ENCODE results near the gene SLC44A1.

Gene SLC44A1

DNA sequence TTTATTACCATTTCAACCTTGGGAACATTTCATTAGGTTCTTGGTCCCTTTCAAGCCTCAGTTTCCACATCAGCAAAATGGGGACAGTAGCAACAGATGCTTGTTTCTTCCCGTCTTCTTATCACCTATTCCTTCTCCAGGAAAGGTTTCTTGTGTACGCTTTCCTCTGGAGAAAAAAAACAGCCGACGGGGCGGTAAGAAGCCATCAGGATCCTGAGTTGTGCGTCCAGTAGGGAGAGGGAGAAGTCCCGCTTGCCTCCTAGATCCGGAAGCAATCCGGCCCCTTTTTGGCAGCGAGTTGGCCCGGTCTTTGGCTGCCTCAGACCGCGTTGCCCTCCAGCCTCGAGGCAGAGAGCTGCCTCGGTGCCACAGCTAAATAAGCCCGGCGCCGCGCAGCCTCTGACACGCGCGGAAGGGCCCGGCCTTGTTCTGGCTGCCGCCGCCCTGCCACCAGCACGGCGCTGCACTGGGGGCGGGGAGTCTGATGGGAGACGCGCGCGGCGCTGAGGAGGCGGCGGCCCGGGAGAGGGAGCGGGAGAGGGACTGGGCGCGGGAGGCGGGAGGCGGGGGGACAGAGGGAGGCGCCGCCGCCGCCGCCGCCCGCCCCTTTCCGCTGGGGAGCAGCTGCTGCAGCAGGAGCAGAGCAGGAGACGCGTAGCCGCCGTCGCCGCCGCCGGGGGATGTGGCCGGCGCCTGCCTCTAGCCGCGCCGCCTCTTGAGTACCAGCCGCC is at the start of gene SLC44A1:
SLC44A1 (plus strand) TSS at position 649 of the 731 bp plus-strand sequence. CDS start 218 bp downstream, outside the sequence.
- FAIRE-seq (peak; percentile 80), DNase-seq (ENCODE audit: insufficient read length, low spot score) (peak; percentile 64)

DNA sequence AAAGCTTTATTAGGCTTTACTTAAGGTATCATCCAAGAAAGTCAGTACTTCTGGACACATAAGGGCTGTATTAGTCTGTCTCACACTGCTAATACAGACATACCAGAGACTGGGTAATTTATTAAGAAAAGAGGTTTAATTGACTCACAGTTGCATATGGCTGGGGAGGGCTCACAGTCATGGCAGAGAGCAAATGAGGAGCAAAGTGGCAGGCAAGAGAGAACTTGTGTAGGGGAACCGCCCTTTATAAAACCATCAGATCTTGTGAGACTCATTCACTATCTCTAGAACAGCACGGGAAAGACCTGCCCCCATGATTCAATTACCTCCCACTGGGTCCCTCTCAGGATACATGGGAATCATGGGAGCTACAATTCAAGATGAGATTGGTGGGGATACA is 49.2 kb upstream of the SLC44A1 start:
- DNase-seq (ENCODE audit: insufficient read length, low spot score) (no peak), FAIRE-seq (no peak)

DNA sequence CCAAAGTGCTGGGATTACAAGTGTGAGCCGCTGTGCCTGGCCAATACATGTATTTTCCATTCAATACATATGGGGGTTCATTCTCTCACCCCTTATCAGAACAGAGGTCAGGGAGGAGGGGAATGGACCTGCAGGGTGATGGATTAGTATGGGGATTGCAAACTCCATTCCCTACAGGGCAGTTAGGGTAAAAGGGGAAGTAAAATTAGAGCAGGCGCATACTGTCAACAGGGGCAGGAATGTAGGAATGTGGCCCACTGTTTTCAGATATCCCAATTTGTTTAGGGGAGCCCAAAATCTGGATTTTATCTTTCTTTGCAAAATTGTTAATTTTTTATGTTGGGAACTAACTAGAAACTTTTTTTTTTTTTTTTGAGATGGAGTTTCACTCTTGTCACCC is 46.4 kb upstream of the SLC44A1 start:
- FAIRE-seq (no peak), DNase-seq (ENCODE audit: insufficient read length, low spot score) (no peak)

DNA sequence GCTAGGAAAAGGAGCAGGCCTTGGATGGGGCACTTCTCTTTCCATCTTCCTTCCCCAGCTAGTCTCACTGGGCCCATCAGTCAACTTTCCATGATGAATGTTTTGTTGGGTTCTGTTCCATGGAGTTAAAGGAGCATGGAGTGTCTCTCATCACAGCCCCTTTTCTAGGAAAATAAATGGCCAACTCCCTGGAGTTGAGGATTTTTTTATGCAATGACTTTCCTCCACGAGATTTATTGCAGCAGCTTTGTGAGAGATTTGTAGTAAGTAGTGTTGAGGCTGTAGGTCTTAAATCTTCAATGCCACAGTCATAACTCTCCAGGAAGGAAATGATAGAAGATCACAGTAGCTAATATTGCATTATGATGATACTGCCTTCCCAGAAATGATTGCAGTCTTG is 45.6 kb upstream of the SLC44A1 start:
- DNase-seq (ENCODE audit: insufficient read length, low spot score) (no peak), FAIRE-seq (no peak)

DNA sequence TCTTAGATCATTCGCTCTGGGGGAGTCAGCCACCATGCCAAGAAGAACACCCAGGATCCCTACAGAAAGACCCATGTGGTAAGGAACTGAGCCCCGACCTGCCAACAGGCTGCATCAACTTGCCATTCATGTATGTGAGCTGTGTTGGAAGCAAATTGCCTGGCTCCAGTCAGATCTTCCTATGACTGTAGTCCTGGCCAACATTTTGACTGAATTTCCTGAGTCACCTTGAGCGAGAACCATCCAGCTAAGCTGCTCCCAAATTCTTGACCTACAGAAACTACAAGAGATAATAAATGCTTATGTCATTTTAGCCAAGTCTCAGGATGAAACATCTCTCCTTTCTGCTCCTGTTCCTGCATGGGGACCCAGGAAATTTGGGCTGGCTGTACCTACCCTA is 40.0 kb upstream of the SLC44A1 start:
- DNase-seq (ENCODE audit: insufficient read length, low spot score) (no peak), FAIRE-seq (no peak)

DNA sequence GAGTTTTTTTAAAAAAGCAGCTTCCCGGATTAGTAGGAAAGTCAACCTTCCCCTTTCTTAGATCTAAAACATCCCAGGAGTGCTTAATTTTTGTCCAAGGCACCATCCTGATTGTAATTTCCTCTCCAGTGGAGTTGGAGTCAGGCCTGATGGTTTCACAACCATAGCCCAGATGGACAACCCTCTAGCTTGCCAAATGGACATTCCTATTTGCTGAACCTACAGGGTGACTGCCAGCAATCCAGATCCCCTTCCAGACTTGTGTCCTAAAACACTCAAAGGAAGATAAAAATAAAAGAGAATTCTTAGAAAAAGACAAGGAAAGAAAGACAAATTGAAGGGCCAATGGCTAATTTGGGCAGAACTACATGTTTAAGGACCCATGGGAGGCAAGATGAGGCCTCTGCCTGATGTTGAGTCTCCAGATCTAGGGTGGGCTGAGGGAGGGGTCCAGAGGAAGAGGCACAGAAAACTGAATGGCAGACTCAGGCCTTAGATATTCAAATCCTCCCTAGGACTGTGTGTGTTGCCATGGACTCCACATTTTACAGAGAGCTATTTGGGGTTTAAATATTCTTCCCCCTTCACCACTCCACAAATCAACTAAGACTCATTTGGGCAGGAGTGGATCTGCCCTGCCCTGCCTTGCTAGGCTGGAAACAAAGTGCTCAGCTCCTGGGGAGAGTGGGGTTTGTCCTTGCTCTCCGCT is 38.5 kb upstream of the SLC44A1 start:
- DNase-seq (ENCODE audit: insufficient read length, low spot score) (no peak), FAIRE-seq (no peak)

DNA sequence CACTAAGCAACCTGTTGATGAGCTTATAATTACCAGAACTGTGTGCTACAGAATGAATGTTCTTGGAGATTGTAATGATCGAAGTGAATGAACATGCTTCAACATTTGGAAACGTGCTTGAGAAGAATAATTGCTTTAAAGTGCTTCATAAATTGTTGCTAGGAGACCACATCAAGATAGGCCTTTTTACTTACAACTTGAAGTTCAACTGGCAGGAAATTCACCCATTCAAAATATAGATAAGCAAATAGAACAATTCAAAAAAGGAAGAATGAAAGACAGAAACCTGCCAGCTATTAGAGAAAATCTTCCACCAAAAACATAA is 38.0 kb upstream of the SLC44A1 start:
- no peak for FAIRE-seq
- no peak for DNase-seq (ENCODE audit: insufficient read length, low spot score)

DNA sequence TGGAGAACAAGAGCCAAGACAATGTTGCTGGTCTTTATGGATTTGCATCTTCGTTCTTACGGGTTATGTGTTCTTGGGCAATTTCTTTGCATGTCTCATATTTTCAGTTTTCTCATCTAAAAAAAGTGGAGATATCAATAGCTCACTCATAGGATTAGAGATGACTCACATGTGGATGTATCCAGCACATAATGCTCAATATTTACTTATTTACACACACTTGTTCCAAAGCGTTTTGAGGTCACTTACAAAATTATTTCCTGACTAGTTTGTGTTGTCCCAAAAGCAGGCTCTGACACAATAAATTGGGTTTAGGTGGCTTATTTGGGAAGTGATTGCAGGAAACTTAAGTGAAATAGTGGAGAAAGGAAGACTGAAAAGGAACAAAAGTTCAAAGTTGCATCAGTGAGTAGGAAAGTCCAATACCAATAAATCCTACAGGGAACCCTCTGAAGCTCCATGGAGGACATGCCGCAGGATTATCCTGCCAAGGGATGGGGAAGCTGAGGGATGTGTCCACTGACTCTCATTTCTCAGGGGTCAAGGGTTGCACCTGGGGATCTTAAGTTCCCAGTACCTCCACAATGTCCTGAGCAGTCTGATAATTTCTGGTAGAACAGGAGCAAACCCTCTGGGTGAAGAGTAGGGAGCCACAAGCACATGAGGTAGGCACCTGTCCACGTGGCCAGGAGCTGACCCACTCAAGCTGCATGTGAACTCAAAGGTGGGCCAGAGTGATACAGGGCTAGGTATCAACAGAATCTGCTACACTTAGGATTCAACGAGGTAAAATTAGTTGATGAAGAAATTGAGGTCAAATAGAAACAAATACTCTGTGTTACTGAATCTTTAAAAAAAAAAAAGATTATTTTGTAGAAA is 37.4 kb upstream of the SLC44A1 start:
- DNase-seq (ENCODE audit: insufficient read length, low spot score): no peak

DNA sequence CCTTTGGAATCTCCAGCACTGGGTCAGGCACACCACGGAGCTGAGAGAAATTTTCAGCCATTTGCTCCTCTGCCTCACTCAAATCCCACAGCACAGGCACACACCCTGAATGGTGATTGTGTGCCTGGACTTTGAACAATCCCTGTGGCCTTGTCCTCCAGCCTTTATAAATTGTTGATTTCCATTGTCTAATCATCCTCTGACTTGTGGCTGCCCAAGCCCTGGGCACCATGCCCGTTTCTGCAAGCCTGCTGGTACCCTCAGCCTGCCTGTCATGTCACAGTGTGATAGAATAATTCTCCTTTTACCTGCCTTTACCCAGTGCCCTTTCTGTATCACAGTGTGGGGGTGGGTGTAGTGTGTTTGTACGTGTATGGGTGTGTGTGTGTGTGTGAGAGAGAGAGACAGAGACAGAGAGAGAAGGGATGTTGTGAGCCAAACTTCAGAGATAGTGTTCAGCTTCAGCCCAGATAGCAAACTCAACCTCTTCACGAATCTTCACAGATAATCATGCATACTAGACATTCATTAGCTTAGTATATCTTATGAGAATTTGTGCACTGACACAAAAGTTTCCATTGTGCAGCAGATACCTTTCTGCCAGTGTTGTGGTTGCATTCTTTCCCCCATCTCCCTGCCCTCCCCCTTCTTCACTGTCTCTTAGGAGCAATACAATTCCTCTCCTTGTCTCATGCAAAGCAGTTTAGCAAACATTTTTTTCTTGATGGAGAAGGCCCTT is 27.8 kb upstream of the SLC44A1 start:
- DNase-seq (ENCODE audit: insufficient read length, low spot score): no peak
- no peak for FAIRE-seq

More for the DNA sequence above, 37.4 kb upstream of the SLC44A1 start:
- no peak for FAIRE-seq

DNA sequence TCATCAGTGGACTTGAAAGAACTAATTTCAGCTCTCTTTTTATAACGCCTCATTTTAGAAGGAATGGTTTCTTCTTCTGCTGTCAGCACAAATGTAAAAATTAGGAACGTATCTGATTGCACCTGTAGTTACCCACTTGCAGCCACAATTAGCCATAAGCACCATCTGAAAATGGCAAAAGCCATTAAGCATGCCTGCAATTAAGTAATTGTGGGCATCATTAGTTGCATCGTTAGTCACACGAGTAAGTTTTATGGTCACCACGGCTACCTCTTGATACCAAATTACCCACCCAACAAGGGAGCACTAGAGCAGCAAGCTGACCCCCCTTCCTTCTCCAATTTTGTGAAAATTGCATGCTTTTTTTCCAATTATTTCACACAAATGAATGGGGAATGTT is 25.8 kb upstream of the SLC44A1 start:
- DNase-seq (ENCODE audit: insufficient read length, low spot score): no peak

DNA sequence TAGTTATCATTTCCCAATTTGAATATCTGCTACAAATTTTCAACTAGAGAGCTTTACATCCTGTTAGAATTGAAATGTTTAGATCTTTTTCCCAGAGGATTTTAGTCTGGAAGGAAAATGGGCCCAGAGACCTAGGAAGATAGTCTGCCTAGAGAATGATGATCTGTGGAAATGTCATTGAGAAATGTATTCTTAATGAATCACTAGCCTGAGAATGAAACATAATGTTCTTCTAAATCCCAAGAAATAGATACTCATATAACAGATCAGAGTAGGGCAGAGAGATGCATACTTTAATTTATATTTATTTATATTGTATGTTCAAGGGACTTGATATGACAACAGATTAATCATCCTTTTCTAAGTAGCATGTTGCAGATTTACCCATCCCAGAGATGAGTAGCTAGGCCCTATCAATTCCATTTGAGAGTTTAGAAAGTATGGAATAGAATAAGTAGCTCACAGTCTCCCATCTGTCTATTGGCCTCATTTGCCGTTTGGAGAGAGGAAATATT is 25.1 kb upstream of the SLC44A1 start:
- DNase-seq (ENCODE audit: insufficient read length, low spot score) (no peak), FAIRE-seq (no peak)

More for the DNA sequence above, 25.8 kb upstream of the SLC44A1 start:
- FAIRE-seq: no peak

DNA sequence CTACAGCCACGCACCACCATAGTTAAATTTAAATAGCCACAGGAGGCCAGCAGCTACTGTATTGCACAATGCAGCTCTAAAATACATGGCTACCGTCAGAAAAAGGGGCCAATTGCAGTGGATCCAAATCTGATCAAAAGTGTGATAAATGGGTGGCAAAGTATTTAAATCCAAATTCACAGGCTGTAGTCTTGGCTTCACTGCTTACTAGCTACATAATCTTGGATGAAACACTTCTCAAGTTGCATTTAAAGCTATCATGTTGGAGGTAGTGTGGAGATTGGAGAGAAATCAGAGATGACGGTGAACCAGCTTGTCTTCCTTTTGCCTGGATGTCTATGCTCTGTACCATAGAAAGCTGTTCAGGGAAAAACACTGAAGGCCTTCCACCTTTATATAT is 24.0 kb upstream of the SLC44A1 start:
- FAIRE-seq (no peak), DNase-seq (ENCODE audit: insufficient read length, low spot score) (no peak)

DNA sequence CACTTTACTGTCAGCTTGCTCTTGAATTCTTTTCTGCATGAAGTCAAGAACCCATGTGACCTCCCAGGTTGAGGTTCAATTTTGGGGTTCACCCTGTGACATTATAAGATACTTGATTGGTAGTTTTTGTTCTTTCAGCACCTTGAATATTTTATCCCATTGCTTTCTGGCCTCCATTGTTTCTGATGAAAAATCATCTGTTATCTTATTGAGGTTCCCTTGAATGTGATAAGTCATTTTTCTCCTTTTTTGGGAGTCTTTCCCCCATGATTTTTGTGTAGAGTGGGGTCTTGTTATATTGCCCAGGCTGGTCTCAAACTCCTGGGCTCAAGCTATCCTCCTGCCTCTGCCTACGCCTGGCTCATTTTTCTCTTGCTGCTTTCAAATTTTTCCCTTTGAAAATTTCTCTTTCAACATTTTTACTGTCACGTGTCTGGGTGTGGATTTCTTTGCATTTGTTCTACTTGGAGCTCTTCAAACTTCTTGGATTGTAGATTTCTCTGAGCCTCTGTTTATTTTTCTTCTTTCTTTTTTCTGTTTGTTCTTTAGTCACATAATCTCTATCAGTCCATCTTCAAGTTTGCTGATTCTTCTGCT is 20.8 kb upstream of the SLC44A1 start:
- FAIRE-seq (no peak), DNase-seq (ENCODE audit: insufficient read length, low spot score) (no peak)

DNA sequence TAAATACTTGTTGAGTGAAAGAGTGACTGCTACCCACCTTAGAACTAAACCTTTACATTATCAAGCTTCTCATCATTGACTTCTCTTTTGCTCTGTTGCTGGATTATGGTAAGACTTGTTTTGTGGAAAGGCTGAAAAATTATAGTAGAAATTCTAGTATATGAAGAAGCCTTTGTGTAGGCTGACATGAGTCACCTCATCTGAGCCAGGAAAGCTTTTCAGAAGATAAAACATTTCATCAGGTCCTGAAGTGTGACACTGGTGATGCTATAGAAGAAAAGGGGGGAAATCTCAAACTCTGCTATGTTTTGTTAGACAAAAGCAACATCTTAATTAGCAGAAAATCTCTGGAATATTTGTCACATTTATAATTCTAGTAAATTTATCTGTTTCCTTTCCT is 18.4 kb upstream of the SLC44A1 start:
- no peak for FAIRE-seq
- DNase-seq (ENCODE audit: insufficient read length, low spot score): no peak

DNA sequence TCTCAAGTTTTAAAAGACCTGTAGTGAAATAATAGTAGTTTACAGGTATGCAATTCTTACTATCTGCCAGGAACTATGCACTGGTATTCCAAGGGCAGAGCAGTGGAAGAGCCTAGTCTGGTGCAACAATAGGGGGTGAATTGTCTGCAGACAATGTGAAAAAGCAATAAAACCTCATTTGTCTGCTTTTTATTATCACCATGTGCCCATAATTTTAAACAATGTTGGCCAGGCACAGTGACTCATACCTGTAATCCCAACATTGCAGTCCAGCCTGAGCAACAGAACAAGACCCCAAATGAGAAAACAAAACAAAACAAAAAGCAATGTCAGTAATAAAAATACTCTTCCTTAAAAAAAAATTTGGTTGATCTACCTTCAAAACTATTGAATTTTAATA is 12.2 kb upstream of the SLC44A1 start:
- DNase-seq (ENCODE audit: insufficient read length, low spot score) (no peak), FAIRE-seq (no peak)

DNA sequence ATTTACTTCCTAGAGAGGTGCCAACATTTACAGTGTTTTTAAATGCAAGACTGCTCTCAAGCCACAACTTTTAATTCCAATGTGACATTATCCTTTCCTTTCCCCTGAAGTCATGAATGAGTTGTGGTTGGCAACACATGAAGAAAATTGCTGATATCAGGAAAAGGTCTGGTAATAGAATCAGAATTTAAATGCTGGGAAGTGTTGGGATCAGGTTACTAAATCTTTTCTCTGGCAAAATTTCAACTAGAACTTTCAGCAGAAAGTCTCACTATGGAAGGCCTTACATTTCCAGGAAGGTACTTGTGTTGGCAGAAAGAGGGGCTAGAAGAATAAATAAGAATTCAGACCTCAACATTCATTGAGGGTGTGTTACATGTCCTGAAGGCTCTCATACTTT is 10.6 kb upstream of the SLC44A1 start:
- FAIRE-seq (no peak), DNase-seq (ENCODE audit: insufficient read length, low spot score) (no peak)

DNA sequence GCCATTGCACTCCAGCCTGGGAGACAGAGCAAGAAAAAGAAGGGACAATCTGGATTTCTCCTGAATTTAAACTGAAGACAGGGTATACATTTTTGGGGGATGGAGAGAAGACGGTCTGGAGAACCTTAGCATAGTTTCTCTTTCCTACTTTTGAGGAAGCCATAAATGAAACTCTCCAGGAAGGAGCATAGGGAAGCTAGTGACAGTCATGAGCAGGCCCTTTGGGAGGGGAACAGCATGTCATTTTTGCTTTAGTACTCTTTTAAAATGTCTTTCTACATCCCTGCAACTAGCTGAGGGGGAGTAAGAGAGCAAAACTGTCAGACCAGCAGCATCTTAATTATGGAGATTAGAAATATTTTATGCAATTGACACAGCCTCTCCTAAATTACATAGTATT is 8.2 kb upstream of the SLC44A1 start:
- DNase-seq (ENCODE audit: insufficient read length, low spot score) (no peak), FAIRE-seq (no peak)

DNA sequence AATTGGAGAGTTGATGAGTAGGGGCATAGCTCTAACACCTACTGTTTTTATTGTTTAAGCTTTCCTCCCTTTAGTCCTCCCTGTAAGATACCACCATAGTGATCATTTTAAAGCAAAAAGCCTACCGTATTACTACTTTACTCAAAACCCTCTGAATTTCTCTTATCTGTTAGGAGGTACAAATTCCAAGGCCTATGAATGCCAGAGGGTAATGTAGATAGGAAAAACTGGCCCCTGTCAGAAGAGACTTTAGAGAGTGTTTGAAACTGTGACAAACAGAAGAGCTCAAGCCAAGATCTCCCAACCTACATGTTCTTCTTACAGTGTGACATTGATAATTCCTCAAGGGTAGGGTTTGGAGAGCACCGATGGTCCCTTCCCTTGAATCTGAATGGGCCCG is 7.2 kb upstream of the SLC44A1 start:
- FAIRE-seq: no peak
- DNase-seq (ENCODE audit: insufficient read length, low spot score): no peak

DNA sequence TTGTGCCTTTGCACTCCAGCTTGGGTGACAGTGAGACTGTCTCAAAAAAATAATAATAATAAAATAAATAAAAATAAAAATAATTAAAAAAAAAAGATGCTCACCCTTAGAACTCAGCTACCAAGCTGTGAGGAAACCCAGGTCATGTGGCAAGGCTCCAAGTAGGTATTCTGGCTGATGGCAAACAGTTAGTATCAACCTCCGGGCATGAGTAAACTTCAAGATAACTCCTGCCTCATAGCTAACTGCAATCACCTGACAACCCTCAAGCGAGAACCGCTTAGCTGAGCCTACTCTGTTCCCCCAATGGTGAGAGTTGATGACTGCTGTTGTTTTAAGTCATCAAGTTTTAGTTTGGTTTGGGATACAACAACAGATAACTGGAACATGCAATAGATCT is 6.1 kb upstream of the SLC44A1 start:
- DNase-seq (ENCODE audit: insufficient read length, low spot score): no peak
- no peak for FAIRE-seq

DNA sequence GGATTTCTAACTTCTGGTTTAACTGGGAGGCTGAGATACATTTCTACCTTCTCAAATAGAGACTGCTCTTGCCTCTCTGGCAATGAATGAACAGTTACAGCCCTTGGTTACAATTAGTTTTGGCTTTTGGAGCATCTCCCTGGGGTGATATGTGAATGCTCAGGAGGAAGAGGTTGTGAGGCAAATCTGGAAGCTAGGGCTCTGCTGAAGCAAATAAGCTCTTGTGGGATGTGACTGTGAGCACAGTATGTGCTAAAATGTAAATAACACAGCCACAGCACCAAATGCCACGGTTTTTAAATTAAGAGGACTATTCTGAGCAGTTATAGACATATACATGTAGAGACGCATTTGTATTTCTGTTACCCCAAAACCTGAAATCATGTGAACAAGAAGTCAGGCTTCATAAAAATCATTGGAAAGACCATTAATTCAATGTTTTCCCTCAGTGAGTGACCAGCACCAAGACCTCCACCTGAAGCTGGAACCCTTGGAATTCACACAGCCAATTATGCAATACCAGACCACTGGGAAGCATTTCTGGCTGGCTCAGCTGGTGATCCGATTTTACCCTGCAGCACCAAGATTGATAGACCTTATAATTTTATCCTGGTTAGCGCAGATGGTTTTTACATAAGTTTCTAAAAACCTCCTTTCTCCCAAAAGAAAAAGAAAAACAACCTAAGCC is 3.0 kb upstream of the SLC44A1 start:
- no peak for FAIRE-seq
- no peak for DNase-seq (ENCODE audit: insufficient read length, low spot score)

Measured in GM19239 (cell line).